Thyroid gland (tissue), 4 donors: ENCODE results near the gene XKR3.

Source experiments
- POLR2A ChIP-seq, 2 donors: fragments of 450-650 bp; IDR thresholded peaks; one replicate each; pipeline ENCODE4 v1.6.1; 2017; ENCODE audit warnings: antibody characterized with exemption in 2 of 2, mild to moderate bottlenecking in 2 of 2, moderate library complexity in 1 of 2
- TF ChIP-seq, protein P1 (sequence below), 6 experiments: fragments of 200-600 bp in 3 of 6; fragments of 450-650 bp in 3 of 6; sonication (generic) in 3 of 6; IDR thresholded peaks; one replicate each; pipeline ENCODE4 v1.5.1; 2016 to 2019; ENCODE audit warnings: antibody characterized with exemption in 6 of 6, mild to moderate bottlenecking in 2 of 6, inconsistent platforms in 1 of 6, moderate library complexity in 1 of 6

DNA sequence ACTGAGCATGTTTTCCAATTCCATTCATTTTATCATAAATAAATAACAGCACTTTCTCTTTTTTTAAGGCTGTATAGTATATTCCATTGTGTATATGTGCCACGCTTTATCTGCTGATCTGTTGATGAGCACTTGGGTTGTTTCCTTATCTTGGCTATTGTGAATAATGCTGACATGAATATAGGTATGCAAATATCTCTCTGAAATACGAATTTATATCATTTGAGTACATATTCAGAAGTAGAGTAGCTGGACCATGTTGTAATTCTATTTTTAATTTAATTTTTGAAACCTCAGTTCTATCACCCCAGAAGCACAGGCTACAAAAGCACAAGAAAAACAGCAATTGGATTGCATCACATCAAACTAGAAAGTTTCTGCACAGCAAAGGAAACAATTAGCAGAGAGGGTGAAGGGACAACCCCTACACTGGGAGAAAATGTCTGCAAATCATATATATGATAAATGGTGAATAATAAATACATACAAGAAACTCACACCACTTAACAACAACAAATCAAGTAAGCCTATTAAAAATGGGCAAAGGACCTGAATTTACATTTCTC, 43.4 kb downstream of the XKR3 start:
- TF ChIP-seq, protein P1, sequence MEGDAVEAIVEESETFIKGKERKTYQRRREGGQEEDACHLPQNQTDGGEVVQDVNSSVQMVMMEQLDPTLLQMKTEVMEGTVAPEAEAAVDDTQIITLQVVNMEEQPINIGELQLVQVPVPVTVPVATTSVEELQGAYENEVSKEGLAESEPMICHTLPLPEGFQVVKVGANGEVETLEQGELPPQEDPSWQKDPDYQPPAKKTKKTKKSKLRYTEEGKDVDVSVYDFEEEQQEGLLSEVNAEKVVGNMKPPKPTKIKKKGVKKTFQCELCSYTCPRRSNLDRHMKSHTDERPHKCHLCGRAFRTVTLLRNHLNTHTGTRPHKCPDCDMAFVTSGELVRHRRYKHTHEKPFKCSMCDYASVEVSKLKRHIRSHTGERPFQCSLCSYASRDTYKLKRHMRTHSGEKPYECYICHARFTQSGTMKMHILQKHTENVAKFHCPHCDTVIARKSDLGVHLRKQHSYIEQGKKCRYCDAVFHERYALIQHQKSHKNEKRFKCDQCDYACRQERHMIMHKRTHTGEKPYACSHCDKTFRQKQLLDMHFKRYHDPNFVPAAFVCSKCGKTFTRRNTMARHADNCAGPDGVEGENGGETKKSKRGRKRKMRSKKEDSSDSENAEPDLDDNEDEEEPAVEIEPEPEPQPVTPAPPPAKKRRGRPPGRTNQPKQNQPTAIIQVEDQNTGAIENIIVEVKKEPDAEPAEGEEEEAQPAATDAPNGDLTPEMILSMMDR (IDR thresholded peaks at IDR 0.05), result no peak
- no peak for TF ChIP-seq POLR2A (IDR thresholded peaks at IDR 0.05)
